GM12872 (cell line): ENCODE measurements around the gene ADAMTS17.

Source experiments
- CTCF ChIP-seq: IDR thresholded peaks from 3 replicates; pipeline ENCODE4 v1.5.1; 2011; ENCODE audit warnings: low read depth, mild to moderate bottlenecking, low read length, moderate library complexity; ENCODE audit not compliant: insufficient read depth

Gene ADAMTS17

DNA sequence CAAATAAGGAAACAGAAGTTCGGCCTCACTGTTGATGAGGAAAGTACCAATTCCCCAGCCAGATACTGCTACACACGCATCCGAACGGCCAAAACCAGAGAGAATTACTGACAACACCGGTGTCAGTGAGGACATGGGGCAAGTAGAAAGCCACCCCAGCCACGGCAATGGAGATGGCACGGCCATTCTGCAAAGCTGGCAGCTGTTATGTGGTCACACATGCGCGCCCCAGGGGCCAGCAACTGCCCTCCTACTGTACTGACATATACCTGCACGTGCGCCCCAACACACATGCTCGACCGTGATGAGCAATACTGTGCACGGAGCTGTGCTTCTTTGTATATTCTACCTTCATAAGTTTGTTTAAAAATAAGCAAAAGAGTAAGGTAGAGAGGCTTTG is 217.4 kb downstream of the ADAMTS17 start:
- no peak for TF ChIP-seq CTCF

- TF ChIP-seq CTCF = no peak
These were observed 218.2 kb downstream of the ADAMTS17 start for GRCh38 chr15:100123611-100124010.

DNA sequence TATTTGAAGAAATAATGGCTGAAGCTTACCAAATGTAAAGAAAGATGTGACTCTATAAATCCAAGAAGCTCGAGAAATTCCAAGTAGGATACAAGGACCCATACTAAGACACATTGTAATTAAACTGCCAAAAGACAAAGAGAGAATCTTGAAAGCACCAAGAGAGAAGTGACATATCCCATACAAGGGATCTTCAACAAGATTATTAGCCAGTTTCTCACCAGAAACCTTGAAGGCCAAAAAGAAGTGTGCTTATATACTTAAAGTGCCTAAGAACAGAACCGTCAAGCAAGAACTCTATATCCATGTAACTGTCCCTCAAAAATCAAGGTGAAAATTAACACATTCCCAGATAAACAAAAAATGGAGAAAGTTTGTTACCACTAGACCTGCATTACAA is 220.5 kb downstream of the ADAMTS17 start:
- TF ChIP-seq CTCF = no peak

DNA sequence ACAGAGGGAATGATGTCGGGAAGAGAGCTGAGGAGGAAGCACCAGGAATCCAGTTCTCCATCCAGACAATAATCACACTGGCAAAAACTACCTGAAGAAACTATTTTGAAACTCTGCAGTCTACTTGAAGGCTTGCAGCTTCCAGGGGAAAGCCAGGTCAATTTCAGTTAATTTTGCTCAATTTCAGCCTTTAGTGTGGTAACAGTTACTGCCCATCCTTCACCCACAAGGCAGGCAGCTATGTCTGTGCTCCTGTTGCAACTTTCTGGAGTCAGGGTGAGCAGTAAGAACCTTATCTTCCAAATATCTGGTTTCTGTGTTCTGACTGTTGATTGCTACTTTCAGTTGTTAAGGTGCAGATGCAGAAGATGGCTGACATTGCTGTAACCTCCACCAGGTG is 221.7 kb downstream of the ADAMTS17 start:
- TF ChIP-seq CTCF = no peak

DNA sequence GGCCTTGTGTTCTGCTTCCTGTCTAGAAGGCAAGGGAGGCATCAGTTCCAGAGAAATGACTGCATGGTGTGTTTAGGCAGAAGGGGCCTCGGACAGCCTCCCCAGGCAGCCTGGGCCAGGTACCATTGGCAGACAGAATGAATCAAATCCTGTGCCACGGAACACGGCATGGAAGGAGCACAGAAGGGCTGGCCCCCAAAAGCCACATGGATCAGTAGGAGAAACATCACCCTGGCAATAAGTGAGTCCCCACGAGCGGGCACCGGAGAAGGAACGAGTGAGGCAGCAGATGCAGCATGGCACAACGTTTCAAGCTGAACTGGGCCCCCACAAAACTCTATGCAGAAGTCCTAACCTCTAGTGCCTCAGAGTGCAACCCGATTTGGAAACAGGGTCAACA is 223.2 kb downstream of the ADAMTS17 start:
- no peak for TF ChIP-seq CTCF

GRCh38 chr15:100116416-100117190 is 225.2 kb downstream of the ADAMTS17 start:
- no peak for TF ChIP-seq CTCF

DNA sequence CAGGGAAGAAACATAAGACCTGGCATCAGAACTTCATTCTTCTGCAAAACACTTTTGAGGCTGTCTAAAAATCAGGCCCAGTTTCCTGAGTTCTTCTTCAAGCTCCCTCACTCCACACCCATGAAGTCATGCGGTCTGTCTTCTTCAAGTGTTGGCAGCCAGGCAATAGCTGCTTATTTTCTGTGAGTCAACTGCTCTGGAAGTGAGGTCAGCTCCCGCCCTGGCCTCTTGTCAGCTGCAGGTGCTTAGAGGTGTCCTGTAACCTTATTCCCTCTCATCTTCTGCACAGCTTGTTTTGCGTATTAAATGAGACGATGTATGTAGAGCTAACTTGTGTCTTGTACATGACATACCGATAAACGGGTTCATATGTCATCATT is 226.1 kb downstream of the ADAMTS17 start:
- no peak for TF ChIP-seq CTCF
